GM12873 (cell line): ENCODE measurements around the gene RTRAF.

Experiments used
- TF ChIP-seq, protein P1 (sequence below): IDR thresholded peaks from 2 replicates; pipeline ENCODE4 v1.5.1; 2012; ENCODE audit warnings: low read depth, mild to moderate bottlenecking, moderate library complexity, low read length, control low read depth; ENCODE audit not compliant: insufficient read depth; ENCODE audit errors: missing control alignments

Gene RTRAF

DNA sequence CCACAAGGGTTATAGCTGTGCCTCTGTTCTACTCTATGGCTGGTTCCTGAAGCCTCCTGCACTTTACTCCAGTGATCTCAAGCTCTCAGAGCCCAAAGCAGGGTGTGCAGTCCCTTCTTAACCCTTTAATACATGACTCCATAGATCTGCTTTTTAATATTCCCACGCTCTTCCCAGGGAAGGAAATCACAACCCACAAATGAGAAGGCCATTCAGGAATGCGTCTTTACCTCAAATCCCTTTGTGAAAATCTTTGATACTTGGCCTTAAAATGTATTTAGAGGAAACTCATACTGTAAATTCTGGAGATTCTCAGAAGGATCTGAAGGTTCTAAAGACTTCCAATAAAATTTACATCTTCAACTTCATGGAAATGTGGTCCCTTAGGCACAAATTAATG is 62.5 kb downstream of the RTRAF start:
- TF ChIP-seq, protein P1, sequence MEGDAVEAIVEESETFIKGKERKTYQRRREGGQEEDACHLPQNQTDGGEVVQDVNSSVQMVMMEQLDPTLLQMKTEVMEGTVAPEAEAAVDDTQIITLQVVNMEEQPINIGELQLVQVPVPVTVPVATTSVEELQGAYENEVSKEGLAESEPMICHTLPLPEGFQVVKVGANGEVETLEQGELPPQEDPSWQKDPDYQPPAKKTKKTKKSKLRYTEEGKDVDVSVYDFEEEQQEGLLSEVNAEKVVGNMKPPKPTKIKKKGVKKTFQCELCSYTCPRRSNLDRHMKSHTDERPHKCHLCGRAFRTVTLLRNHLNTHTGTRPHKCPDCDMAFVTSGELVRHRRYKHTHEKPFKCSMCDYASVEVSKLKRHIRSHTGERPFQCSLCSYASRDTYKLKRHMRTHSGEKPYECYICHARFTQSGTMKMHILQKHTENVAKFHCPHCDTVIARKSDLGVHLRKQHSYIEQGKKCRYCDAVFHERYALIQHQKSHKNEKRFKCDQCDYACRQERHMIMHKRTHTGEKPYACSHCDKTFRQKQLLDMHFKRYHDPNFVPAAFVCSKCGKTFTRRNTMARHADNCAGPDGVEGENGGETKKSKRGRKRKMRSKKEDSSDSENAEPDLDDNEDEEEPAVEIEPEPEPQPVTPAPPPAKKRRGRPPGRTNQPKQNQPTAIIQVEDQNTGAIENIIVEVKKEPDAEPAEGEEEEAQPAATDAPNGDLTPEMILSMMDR, result no peak

DNA sequence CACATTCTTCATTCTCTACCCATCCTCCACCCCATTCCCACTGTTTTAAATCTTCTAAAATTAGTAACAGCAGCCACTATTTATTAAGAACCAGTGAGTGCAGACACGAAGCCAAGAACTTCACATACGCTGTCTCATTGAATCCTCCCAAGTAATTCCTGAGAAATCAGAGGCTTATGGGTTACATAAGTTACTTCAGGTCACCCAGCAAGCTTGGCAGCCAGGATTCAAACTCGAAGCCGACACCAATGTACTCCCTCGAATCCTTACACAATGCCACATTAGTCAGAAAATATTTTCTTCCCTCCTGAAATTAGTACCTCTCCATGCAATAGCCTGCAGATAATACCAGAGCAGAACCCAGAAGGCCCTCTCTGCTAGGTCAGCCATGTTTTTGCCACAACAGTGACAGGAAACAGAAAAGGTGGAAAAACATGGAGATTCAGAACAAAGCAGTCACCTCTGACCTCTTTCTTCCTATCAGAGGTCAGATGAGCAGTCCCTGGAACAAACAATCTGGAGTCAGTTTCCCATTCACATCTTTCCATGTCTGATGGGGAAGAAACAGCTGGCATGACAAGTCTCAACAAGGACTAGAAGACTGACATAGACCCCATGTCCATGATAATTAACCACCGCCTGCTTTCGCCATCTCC is 63.1 kb downstream of the RTRAF start:
- TF ChIP-seq, protein P1, result no peak

DNA sequence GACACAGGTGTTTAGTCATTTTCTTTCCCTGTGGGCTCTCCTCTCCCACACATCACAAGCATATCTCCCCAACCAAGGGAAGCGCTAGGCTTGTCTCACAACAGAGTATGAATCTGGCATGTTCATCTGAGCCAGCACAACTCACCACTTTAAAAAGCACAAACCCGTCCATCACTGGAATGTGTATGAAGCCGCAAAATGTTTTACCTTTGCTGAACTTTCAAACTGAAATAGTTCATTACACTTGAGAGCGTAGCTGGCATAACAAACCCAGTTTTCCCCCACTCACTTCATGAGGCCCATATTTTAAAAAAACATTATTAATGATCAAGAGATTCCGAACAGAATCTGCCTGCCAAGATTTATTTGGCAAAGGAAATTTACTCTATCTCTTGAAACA is 63.7 kb downstream of the RTRAF start:
- TF ChIP-seq, protein P1, result no peak

DNA sequence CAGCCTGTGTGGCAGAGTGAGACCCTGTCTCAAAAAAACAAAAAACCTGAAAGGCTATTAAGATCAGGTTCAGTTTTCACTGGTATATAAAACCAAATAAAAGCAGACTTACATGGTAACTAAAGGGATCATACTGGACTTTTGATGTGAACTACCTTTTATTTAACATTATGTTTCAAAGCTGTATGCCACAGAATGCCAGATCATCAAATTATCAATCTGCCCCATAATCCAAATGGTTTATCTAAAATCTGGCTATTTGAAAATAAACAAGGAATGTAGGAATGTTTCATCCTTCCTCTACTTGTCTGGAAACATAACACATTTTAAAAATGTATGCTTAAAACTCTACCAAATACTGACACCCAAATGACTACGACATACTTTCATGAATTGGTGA is 65.3 kb downstream of the RTRAF start:
- TF ChIP-seq, protein P1, result no peak

DNA sequence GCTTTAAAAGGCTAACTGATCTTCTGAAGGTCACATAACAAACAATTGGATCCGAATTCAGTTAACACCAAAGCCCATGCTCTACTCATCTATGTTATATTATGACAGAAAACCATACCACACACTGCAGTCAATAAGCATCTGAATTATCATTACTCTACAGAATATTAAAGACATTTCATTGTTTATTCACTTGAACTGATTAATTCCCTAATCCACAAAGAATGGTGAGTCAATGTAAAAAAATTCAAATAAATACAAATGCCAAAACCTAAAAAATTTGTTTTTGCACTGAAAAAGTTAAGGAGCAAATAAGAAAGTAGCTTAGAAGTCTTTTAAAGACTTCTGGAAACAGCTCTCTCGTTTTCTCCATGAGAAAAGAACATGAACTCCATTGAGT is 65.8 kb downstream of the RTRAF start:
- TF ChIP-seq, protein P1, result no peak

DNA sequence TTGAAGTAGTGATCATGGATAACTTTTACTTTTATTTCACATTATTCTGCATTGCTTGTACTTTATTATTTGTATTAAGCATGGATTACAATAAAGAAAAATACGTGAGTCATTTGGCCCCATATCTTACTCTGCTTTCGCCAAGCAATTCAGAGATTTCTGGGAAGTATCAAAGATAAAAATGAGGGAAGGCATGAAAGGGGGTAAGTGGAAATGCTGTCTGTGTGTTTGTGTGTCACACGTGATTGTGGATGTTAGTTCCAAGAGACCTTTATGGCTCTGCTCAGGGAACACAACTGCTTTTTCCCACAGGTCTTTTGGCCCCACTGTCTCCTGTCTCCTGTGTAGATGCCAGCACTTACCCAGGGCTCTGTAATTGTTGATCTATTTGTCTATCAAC is 69.0 kb downstream of the RTRAF start:
- TF ChIP-seq, protein P1, result no peak

DNA sequence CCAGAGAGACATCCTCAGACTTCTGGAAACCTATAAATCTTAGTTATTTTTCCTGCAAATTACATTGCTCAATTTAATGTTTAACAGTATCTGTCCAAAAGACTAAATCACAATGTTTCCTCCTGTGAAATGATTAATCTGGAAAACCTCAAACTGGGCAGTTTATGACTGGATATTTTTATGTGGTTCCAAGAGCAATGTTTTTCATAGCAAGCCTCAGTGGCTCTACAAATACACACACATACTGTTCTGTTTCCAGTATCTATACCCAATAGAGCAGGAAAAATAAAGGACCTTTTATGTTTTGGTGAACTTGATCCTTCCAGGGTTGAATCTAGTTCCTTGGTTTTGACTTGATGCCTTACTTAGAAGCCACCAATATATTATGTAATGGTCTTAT is 70.3 kb downstream of the RTRAF start:
- TF ChIP-seq, protein P1, result no peak
